Keratinocyte (primary cell): ENCODE data around the gene KCNIP3. TPM values are rescaled to one million over a fixed set of nuclear protein-coding genes. Genes with fewer than 3 reads are reported as not detected.

Experiments used
- DNase-seq: peaks from one replicate; pipeline ENCODE4 v3.0.0-alpha.2; 2011; ENCODE audit warnings: low read depth, missing footprints, low spot score
- FAIRE-seq: peaks from 2 replicates; lab custom pipeline; 2011; peaks lifted over from hg19 to GRCh38; lab: Jason Lieb, UNC
- H2AFZ ChIP-seq: 2 replicates; pipeline ENCODE4 v1.6.0; 2012; ENCODE audit warnings: low read length, control low read depth, inconsistent platforms; ENCODE audit not compliant: control insufficient read depth
- H3K27ac ChIP-seq: 2 replicates; pipeline ENCODE4 v1.5.1; 2011; ENCODE audit warnings: low read length; ENCODE audit not compliant: control insufficient read depth, insufficient read depth
- H3K27me3 ChIP-seq: 3 replicates; pipeline ENCODE4 v1.6.0; 2011; ENCODE audit warnings: low read length; ENCODE audit not compliant: control insufficient read depth, insufficient read depth; ENCODE audit errors: extremely low read depth
- H3K36me3 ChIP-seq, 2 experiments: 2 replicates in 1 of 2; 3 replicates in 1 of 2; pipeline ENCODE4 v1.5.1; 2011; ENCODE audit warnings: low read length in 2 of 2, mild to moderate bottlenecking in 1 of 2; ENCODE audit not compliant: control insufficient read depth in 2 of 2, insufficient read depth in 2 of 2; ENCODE audit errors: extremely low read depth in 1 of 2
- H3K4me1 ChIP-seq: 3 replicates; pipeline ENCODE4 v1.5.1; 2011; ENCODE audit warnings: low read length; ENCODE audit not compliant: control insufficient read depth, insufficient read depth; ENCODE audit errors: extremely low read depth
- H3K4me2 ChIP-seq: 3 replicates; pipeline ENCODE4 v1.6.0; 2011; ENCODE audit warnings: low read depth, low read length; ENCODE audit not compliant: control insufficient read depth, insufficient read depth; ENCODE audit errors: extremely low read depth
- H3K4me3 ChIP-seq, 3 experiments: fragments of 200-600 bp in 1 of 3; sonication (generic) in 1 of 3; 2 replicates in 2 of 3; 3 replicates in 1 of 3; pipeline ENCODE4 v1.5.1; 2011 to 2016; ENCODE audit warnings: low read length in 3 of 3, mild to moderate bottlenecking in 3 of 3, control low read depth in 2 of 3, inconsistent platforms in 1 of 3, low read depth in 1 of 3, mixed read lengths in 1 of 3, mixed run types in 1 of 3, moderate library complexity in 1 of 3; ENCODE audit not compliant: control insufficient read depth in 2 of 3, insufficient read depth in 2 of 3; ENCODE audit errors: extremely low read depth in 1 of 3
- H3K79me2 ChIP-seq: 2 replicates; pipeline ENCODE4 v1.6.0; 2012; ENCODE audit warnings: low read length; ENCODE audit not compliant: control insufficient read depth, insufficient read depth
- H3K9ac ChIP-seq: 3 replicates; pipeline ENCODE4 v1.6.0; 2011; ENCODE audit warnings: low read length; ENCODE audit not compliant: control insufficient read depth, insufficient read depth; ENCODE audit errors: extremely low read depth
- H3K9me1 ChIP-seq: 3 replicates; pipeline ENCODE4 v1.6.0; 2011; ENCODE audit warnings: low read length; ENCODE audit not compliant: control insufficient read depth, insufficient read depth; ENCODE audit errors: extremely low read depth
- H3K9me3 ChIP-seq: 2 replicates; pipeline ENCODE4 v1.5.1; 2012; ENCODE audit warnings: low read depth, low read length; ENCODE audit not compliant: control insufficient read depth
- H4K20me1 ChIP-seq: 3 replicates; pipeline ENCODE4 v1.6.0; 2011; ENCODE audit warnings: low read length; ENCODE audit not compliant: control insufficient read depth, insufficient read depth; ENCODE audit errors: extremely low read depth
- CTCF ChIP-seq, 3 experiments: IDR thresholded peaks in 1 of 3; conservative IDR thresholded peaks in 1 of 3; optimal IDR thresholded peaks in 1 of 3; 2 replicates in 2 of 3; 3 replicates in 1 of 3; pipeline versions ENCODE3 to v1.5.1; 2011; ENCODE audit warnings: low read length in 3 of 3, mild to moderate bottlenecking in 3 of 3, moderate library complexity in 2 of 3, control low read depth in 1 of 3, inconsistent platforms in 1 of 3; ENCODE audit not compliant: insufficient read depth in 2 of 3; ENCODE audit errors: extremely low read depth in 1 of 3
- EZH2 ChIP-seq: IDR thresholded peaks from one replicate; pipeline ENCODE4 v1.6.1; 2012; ENCODE audit warnings: inconsistent platforms, mild to moderate bottlenecking, low read length, moderate library complexity
- dilution Hi-C: fragments of 300-500 bp; cut with MboI; formaldehyde crosslinking; loops from one replicate; pipeline ENCODE4 v1.7.0; 2020; ENCODE audit warnings: low sequenced_read_pairs; ENCODE audit not compliant: extremely low pct_ligation_motif_present
- polyA plus RNA-seq, 5 experiments: library from polyadenylated mRNA; depleted of rRNA in 3 of 5; stranded (reverse) in 3 of 5; stranded (forward) in 1 of 5; unstranded in 1 of 5; fragments of >200 nt; gene quantifications; 1 replicate in 1 of 5; 2 replicates in 3 of 5; 3 replicates in 1 of 5; pipeline versions ENCODE4 v1.2.1 to v1.2.3, GENCODE V29; 2011 to 2012; ENCODE audit warnings: missing spikeins in 2 of 5, low read depth in 1 of 5, low replicate concordance in 1 of 5

Gene KCNIP3
- polyA plus RNA-seq, 1 donor (not counting 4 experiments of a cell fraction or from before 2014, with no cell fraction given) = 0.66 TPM

GRCh38 chr2:95361216-95361980 is 64.3 kb downstream of the KCNIP3 start:
- H3K9me3 ChIP-seq = no peaks in the 10 kb centered on the region
- TF ChIP-seq EZH2 = no peak
- TF ChIP-seq CTCF (optimal IDR thresholded peaks at IDR 0.05 in 1 of 3, IDR thresholded peaks at IDR 0.05 in 1 of 3, conservative IDR thresholded peaks at IDR 0.05 in 1 of 3; ENCODE audit: extremely low read depth in 1 of 3, insufficient read depth in 2 of 3, low read length in 3 of 3) = no peak

GRCh38 chr2:95362486-95362885 is 65.3 kb downstream of the KCNIP3 start:
- Histone ChIP-seq H4K20me1 (no peaks in the 10 kb centered on the region), H3K9ac (no peak overlapping the region), H3K9me3 (no peaks in the 10 kb centered on the region), H2AFZ (no peak overlapping the region), H3K27me3 (peaks cover 14% of the 10 kb centered on the region), H3K79me2 (no peaks in the 10 kb centered on the region), H3K9me1 (no peaks in the 10 kb centered on the region), H3K4me3 (no peak overlapping the region), H3K4me1 (no peaks in the 10 kb centered on the region), H3K4me2 (no peak overlapping the region), H3K27ac (no peak overlapping the region), H3K36me3 (no peaks in the 10 kb centered on the region)
- dilution Hi-C loops = no loop called here
- no peak for TF ChIP-seq EZH2
- FAIRE-seq = no peak
- no peak for DNase-seq

More at GRCh38 chr2:95361216-95361980, 64.3 kb downstream of the KCNIP3 start:
- Histone ChIP-seq H3K4me2 (no peak overlapping the region), H3K27me3 (peaks cover 14% of the 10 kb centered on the region), H3K9ac (no peak overlapping the region), H3K27ac (no peak overlapping the region), H3K79me2 (no peaks in the 10 kb centered on the region), H4K20me1 (no peaks in the 10 kb centered on the region), H3K9me1 (no peaks in the 10 kb centered on the region), H2AFZ (no peak overlapping the region), H3K4me1 (no peaks in the 10 kb centered on the region), H3K4me3 (no peak overlapping the region), H3K36me3 (no peaks in the 10 kb centered on the region)
- DNase-seq (no peak), FAIRE-seq (no peak)
- dilution Hi-C loops = no loop called here
